Lower leg skin (tissue), 3 donors: Measurements from ENCODE around the gene CMTM2.

ENCODE experiments used
- POLR2A ChIP-seq, 2 donors: fragments of 450-650 bp; IDR thresholded peaks; one replicate each; pipeline ENCODE4 v1.6.1; 2016 to 2017; ENCODE audit warnings: antibody characterized with exemption in 2 of 2, mild to moderate bottlenecking in 1 of 2, moderate library complexity in 1 of 2
- TF ChIP-seq, protein P1 (sequence below), 3 donors: fragments of 450-650 bp; IDR thresholded peaks; one replicate each; pipeline ENCODE4 v1.5.1; 2016; ENCODE audit warnings: antibody characterized with exemption in 3 of 3, mild to moderate bottlenecking in 3 of 3, moderate library complexity in 2 of 3

- TF ChIP-seq, protein P1, sequence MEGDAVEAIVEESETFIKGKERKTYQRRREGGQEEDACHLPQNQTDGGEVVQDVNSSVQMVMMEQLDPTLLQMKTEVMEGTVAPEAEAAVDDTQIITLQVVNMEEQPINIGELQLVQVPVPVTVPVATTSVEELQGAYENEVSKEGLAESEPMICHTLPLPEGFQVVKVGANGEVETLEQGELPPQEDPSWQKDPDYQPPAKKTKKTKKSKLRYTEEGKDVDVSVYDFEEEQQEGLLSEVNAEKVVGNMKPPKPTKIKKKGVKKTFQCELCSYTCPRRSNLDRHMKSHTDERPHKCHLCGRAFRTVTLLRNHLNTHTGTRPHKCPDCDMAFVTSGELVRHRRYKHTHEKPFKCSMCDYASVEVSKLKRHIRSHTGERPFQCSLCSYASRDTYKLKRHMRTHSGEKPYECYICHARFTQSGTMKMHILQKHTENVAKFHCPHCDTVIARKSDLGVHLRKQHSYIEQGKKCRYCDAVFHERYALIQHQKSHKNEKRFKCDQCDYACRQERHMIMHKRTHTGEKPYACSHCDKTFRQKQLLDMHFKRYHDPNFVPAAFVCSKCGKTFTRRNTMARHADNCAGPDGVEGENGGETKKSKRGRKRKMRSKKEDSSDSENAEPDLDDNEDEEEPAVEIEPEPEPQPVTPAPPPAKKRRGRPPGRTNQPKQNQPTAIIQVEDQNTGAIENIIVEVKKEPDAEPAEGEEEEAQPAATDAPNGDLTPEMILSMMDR (IDR thresholded peaks at IDR 0.05): no peak
- TF ChIP-seq POLR2A (IDR thresholded peaks at IDR 0.05): no peak
Measured at GRCh38 chr16:66553223-66553622, 26.0 kb upstream of the CMTM2 start.
